Forelimb muscle (tissue), 1 donor: ENCODE data around the gene SERP2. TPM values are rescaled to one million over a fixed set of nuclear protein-coding genes. Genes with fewer than 3 reads are reported as not detected.

Experiments
- DNase-seq: peaks from one replicate; pipeline ENCODE4 v3.0.0-alpha.2; 2013; ENCODE audit warnings: low read depth
- polyA plus RNA-seq: library from polyadenylated mRNA; unstranded; fragments of 120-200 nt; gene quantifications from one replicate; pipeline ENCODE4 v1.2.1, GENCODE V29; 2013; ENCODE audit not compliant: insufficient read length

SERP2 gene
- polyA plus RNA-seq, 1 donor = 5.4 TPM

DNA sequence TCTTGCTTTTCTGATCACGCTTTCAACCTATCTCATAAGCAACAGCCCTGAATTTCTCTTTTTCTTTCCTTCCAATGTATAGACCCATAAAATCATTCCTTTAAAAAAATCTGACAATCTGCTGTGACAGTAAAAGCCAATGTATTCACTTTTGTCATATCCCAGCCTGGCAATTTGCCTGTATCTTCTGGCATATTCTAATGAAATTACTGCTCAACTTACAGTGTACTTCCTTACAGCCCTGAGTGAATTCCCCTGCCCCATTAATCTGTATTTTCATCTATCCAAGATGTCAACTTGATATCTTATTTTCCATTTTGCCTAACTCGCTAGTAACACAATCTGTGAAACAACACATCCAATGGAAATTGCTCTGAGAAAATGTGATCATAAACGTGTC lies 18.0 kb upstream of the SERP2 start:
- DNase-seq = no peak

DNA sequence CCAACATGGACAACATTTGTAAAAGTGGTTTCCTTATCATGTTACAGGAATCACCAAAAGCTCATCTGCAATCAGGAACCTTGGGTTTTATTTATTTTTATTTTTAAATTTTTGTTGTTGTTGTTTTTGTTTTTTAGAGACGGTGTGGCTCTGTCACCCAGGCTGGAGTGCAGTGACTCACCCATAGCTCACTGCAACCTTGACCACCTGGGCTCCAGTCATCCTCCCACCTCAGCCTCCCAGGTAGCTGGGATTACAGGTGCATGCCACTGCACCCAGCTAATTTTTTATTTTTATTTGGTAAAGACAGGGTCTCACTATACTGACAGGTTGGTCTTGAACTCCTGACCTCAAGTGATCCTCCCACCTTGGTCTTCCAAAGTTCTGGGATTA lies 13.6 kb upstream of the SERP2 start:
- no peak for DNase-seq

DNA sequence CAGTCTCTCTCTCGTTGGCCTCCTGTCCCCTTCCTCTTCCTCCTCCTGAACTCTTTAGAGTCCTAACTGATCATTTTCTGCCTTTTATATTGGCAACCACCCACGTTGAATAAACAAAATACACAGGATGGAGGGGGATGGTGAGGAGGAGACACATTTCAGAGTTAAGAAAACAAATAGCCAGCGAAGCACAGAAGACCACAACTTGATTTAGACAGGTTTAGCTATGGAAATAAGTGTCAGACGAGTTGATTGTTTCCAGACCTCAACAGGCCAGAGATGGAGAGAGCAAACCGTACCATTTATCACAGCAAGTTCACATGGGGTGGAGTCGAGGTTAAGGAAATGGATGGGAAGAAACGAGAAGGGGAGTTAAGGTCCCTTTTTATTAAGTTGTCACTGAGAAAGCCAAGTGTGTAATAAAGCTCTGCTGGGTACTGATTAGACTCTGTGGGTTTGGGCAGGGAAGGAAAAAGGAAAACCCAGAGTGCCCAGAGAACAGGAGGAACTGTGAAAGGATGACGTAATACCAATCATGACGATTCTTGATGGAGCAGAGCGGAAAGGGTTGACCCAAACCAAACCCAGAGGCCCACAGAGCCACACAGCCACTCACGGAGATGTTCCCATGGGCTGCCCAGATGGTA lies 11.1 kb upstream of the SERP2 start:
- no peak for DNase-seq

DNA sequence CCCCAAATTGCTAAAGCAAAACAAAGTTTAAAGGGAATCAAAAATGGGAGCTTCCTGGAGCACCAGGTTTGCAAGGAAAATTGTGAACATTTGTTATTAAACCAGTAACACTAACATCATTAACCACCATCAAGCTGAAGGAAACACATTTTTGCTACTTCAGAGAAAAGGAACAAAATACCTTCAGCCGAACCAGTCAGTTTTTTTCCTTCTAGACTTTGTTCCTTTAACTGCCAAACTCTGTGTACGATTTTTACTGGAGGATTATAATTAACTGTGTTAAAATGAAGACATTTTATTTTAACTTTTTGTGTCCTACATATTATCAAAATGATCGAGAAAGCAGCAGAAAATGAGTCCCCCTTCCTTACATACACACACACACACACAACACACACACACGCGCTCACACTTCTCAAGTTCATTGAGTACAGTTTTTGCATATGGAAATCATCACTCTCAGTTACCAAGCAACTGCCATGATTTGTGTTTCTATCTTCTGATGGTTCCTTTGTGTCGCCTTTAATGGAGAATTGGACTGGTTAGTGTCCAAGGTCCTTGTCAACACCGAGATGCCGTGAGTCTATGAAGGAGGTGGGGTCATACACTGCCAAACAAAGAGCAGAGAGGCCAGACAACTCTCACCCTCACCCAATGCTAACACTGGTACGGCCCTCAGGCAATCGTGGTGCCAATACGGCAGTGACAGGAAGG lies 9.8 kb upstream of the SERP2 start:
- no peak for DNase-seq

DNA sequence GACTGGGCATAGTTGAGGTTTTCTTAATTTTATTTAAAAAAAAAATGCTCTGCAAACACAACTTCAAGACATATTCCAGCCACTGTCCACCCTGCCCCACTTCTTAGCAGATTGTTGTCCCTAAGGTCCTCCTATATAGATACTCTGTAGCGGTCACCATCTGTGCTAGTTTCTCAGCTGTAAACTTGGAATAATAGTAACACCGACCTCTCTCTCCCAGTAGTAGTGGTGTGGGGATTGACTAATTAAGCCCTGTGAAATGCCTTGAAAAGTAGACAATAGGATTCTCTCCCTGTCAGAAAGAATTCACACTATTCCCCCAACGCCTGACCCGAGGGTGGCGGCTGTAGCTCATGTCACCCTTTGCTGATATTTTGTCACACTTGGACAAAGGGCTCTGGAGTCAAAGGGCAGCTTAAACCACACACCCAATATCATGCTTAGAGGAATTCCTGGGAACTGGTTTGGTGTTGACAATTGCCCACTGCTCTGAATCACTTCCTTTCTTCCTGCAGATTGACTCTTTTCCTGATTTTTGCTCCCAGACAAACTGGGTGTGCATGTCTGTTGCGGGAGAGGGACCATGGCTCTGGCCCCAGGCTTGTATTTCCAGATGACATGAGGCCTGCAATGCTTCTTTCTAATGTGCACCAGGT lies 9.2 kb upstream of the SERP2 start:
- DNase-seq = no peak

DNA sequence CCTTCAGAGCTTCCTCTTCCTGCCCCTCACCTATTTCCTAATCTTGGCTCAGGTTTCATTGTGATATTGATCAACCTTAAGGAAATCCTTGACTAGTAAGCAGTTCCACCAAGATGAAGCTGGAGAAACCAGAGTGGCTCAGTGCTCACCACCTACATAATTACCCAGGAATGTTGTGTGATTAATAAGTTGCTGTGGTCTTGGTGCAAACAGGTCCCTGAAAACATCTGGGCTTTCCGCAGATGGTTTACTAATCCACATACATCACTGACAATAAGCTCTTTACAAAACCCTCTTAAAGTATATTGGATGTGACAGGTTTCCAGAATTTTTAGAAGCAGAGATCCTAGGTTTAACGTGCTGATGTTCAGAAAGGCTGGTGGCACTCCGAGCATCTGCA lies 8.6 kb upstream of the SERP2 start:
- DNase-seq = no peak

DNA sequence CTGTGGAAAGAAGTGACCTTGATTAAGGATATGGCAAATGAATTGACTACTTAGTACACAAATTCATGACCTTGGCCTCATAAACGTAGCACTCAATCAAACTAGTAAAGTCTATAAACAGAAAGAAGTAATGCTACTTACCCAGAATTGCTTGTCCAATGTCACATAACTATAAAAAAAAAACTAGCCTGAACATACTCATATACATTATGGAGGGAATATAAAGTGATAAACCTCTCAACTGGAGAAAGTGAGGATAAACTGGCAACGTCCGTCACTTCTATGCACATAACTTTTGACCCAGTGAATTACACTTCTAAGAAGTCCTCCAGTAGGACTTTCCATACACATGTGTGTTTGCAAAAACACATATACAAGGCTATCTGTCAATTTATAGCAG lies 7.7 kb upstream of the SERP2 start:
- no peak for DNase-seq

DNA sequence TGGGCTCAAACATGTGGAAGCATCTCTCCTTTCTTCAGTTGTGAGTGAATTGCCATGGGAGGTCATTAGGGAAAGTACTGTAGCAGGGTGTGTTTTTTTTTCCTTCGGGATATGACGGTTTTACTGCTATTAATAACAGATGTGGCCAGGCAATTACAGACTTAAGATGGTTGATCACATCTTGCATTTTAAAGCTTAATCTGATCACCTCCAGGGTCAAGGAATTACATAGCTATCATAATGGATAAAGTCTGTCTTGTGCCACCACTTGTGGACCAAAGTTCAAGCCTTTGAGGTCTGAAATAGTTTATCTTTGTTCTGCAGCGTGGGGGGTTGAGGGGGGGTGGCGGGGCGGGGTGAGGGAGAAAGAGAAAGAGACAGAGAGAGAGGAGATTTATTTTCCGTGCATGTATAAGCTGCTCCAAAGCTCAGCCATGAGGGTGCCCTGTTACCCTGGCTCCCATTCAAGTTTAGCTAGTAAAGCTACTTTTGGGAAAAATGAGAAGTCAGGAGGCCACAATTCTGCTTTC lies 5.5 kb upstream of the SERP2 start:
- DNase-seq = no peak

DNA sequence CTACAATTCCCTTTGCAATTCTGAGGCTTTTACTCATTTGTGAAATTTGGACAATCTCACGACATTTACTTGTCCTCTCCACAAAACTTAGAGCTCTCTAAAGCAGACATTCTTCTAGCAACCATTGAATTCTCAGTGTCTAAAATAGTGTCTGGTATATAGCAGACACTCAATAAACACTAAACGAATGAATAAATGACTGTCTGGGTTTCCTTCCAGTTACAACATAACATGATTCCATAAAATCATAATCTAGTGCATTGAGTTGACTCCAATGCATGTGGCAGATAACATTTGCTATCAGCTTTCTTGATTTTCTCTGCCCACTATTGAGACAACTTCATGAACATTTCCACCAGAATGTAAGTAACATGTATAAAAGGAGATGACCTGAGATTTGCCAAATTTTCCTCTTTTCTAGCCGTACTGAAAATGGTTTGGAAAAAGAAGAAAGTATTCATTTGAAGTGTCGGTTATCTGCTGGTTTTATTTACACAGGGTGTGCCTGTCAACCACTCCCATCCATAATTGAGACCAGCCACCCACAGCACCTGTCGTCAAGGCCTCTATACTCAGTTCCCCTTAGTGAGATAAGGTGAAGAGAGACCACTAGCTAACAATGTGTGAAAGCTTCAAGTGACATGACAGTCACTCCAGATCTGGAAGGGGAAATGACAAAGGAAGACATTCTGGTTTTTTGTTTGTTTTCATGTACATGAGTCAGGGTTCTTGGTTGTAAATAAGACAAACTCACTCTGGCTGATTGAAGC lies 4.8 kb upstream of the SERP2 start:
- DNase-seq = no peak

DNA sequence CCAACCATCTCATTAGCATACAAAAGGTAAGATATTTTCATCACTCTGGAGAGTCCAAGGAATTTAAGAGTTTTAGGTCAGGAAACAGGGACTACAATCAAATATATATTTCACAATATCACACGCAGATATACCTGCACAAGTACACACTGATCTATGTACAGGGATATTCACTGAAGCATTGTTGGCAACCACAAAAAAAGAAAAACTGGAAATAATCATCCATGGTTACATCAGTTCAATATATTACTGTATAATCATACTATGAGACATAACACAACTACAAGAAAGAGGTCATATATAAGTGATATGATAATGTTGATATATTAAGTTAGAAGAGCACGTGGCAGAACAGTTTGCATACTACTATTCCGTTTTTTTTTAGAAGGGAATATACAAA lies 2.2 kb upstream of the SERP2 start:
- DNase-seq = no peak

DNA sequence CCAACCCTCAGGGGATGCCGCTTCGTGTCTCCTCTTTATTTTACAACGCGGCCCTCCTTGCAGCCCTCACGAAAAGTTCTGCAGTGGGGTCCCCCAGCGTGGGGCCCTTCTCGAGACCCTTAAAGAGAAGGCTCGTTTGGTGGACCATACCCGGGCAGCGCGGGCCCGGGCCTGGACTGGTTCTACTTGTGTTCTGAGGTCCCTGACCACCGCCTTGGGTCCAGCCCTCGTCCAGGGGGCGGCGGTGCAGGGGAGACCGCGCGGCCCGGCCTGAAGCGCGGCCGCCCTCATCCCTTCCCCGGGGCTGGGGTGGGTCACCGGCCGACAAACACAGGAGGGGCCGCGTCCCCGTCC lies 400 bp upstream of the SERP2 start:
- no peak for DNase-seq

DNA sequence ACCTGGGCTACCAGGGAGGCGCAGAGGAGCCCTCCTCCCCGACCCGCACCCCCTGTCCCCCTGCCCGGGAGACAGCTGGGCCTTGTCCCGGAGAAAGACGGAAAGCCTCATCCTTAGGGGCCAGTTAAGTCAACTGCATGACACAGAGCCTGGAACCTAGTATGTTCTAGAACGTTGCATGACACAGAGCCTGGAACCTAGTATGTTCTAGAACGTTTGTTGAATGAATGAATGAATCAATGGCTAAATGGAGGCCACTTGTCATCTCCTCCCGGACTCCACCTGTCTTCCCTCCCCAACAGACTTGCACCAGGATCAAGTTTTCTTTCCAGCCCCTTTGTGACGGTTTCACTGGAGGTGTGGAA lies 706 bp downstream of the SERP2 start:
- DNase-seq = no peak

DNA sequence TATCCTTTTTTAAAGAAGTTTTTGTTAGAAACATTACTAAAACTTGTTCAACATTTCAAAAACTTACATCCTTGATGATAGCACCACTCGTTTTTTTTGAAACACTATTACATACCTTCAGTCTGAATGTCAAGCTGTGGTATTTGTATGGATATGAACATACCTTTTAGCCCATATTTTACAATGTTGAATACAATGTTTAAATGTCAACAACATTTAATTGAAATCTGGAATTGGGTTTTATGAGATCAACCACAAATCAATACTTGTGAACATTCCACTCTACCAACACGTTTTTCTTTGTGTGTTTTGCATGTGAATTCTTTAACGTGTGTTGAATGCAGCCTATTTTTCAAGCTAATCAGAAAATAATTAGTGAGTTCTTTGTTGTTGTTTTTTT lies 4.7 kb downstream of the SERP2 start:
- DNase-seq = no peak

DNA sequence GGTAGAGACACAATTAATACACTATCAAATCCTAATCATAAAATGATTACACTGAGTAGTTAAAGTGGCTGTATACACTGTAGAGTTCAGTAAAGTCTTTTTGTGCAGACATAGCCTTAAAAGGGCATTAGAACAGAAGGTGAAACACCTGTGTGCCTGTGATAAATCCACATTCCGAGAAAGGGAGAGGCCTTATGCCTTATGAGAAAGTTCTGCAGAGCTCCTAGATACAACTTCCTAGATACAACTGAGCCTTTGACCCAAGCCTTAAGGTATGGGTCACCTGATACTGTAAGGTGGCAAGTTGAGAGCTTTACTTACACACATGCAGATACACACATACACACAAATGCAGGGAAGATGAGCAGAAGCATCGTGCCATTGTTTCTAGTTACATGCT lies 6.3 kb downstream of the SERP2 start:
- no peak for DNase-seq

DNA sequence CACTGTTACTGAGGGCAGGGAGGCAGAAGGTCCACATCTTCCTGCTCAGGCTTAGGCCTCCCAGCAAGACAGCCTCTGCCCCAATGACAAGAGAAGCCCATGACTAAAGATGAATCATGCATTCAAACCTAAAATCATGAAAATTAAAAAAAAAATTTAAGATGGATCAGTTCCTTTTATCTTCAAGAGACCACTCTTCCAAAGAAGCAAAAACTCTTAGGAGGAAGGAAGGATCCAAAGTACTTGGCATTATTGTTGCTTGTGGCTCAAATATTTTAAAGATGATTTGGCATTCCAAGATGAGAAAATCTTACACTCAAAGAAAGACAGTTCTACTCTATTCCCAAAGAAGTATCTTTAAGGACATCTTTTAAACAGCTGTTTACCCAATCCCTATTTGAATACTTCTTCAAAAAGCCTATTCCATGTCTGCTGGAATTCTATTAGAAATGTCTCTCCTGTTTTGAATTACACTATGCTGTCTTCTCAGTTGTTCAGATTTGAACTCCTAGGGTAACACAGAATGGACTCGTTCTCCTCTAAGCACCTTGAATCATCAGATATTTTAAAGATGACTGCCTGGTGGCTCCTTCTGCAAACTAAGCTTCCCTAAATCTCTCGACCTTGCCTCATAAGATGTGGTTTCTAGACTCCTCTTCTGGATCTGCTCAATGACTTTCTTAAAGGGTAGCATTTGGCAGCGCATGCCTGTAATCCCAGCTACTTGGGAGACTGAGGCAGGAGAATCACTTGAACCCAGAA lies 7.0 kb downstream of the SERP2 start:
- no peak for DNase-seq

DNA sequence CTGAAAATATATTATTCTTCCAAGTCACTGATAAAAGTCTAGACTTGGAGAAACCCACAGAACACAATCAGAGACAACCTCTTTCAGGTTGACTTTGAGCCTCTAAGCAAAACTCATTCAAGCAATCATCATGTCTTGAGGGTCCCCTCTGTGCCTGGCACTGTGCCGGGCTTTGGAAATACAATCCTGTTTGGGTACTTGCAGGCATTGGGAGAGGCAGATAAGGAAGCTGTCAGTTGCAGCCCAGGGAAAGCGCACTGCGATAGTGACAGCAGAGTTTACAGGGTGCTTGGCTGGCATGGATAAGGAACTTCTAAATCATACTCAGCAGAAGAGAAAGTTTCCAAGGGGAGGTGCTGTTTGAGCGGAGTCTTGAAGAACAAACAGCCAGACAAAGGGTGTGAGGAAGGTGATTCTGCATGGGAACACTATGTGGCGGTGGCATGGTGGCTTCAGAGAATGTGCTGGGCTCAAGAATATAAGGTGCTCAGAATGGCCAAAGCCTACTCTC lies 9.1 kb downstream of the SERP2 start:
- DNase-seq = no peak

DNA sequence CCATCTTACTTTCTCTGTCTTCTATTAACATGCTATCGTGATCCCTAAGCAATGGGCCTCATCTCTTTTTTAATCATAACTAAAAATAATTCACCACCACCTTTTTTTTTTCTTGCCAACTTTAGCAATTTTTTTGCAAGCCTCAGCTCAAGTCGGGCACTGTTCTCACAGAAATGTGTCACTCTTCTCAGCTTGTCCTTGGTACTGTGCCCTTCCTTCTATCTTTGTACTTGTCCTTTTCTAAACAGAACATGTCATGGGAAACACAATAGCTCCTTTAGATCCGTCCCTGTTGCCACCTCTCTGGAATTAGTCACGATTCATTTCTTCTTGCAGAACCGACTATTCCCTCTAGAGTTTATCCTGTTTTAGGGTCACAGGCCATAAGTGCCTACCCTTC lies 10.3 kb downstream of the SERP2 start:
- DNase-seq = no peak

DNA sequence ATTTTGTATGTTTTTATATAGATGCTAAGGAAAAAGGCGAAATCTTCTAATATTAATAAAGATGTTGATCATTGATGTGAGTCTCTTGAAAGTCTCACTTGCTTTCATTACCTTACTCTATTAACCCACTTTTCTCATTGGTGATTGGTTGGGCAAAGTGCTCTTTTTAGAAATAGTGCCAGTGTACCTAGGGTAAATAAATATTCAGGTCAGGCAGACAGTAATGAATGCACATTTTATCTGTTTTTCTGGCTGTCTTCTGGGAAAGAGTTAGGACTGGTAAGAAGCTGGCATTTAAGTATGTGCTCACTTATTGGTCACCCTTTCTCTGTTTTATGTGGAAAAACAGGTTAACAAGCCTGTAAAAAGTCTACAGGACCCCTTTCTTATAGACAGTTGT lies 11.2 kb downstream of the SERP2 start:
- no peak for DNase-seq

DNA sequence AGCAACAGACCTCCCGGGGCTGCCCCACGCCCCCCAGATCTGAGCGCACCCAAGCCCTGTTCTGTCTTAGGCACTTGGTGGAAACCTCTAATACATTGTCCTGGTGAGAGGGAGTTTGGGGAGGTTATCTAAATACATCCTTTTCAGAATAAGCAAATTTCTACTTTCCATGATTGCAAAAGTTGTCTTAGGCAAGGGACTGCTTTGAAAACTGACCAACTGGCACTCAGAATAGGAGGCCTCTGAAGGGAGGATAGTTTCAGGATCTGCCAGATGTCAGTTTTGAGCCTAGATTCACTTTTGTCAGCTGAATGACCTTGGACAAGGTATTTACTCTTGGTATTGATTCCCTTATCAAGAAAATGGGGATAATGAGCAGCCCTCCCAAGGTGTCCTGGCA lies 11.8 kb downstream of the SERP2 start:
- no peak for DNase-seq

DNA sequence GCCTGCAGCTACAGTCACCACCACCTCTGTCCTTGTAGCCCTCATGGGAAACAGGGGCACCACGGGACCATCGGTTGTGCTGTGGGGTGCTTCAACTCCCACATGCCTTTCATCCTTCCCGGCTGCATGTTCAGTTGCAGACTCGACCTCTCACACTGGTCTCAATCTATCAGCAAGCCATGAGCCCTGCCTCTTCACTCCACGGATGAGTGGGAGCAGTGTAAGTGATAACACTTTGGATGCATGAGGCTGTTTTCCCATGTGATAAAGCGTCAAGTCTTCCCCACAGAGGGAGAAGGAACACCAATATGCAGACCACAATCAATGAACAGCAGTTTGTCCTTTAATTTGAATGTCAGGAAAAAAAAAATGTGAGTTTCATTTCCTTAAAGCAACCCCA lies 12.2 kb downstream of the SERP2 start:
- no peak for DNase-seq

DNA sequence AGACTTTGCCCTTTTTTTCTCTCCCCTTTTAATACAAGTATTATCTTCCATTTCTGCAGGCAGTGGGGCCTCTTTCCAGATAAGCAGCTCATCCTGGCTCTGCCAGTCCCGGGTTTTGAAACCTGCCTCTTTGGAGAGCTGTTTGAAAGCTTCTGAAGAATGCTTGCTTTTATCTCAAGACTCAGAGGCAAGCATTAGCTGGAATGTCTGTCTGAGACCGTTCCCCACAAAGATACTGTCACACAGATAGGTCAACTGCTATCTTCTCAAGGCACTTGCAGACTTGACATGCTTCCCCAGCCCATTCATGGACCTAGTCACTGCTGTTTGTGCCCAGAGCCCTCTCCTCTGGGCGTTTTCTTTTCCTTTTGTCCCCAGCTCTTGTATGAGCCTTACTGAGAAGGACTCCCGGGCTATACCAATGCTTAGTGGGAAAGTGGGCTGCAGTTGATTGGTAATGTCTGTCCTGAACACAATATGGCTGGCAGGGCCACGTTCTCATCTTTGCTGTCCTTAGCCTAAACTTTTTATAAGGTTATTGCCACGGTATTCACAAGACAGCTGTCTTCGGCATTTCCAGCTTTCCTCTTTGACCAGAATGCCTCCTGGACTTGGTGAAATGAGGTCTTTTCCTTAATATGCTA lies 13.4 kb downstream of the SERP2 start:
- DNase-seq = no peak
